ENCODE data around the gene C12orf57.

DNA sequence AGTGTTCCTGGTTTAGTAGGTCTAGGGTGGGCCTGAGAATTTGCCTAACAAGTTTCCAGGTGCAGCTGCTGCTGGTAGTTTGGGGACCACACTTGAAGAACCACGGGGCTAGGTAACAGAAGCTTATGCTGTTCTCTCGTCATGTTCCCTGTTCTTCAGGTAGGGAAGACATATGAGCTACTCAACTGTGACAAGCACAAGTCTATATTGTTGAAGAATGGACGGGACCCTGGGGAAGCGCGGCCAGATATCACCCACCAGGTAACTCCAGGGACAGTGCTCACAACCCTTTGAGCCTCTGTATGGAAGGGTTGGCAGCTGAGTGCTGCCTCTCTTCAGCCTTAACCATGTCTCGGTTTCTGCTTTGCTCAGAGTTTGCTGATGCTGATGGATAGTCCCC is 30.4 kb downstream of the C12orf57 start:
- TF ChIP-seq, protein P1, sequence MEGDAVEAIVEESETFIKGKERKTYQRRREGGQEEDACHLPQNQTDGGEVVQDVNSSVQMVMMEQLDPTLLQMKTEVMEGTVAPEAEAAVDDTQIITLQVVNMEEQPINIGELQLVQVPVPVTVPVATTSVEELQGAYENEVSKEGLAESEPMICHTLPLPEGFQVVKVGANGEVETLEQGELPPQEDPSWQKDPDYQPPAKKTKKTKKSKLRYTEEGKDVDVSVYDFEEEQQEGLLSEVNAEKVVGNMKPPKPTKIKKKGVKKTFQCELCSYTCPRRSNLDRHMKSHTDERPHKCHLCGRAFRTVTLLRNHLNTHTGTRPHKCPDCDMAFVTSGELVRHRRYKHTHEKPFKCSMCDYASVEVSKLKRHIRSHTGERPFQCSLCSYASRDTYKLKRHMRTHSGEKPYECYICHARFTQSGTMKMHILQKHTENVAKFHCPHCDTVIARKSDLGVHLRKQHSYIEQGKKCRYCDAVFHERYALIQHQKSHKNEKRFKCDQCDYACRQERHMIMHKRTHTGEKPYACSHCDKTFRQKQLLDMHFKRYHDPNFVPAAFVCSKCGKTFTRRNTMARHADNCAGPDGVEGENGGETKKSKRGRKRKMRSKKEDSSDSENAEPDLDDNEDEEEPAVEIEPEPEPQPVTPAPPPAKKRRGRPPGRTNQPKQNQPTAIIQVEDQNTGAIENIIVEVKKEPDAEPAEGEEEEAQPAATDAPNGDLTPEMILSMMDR (IDR thresholded peaks at IDR 0.05): no peak
- TF ChIP-seq POLR2A (IDR thresholded peaks at IDR 0.05): no peak
